ENCODE results near the gene SLC39A11.

DNA sequence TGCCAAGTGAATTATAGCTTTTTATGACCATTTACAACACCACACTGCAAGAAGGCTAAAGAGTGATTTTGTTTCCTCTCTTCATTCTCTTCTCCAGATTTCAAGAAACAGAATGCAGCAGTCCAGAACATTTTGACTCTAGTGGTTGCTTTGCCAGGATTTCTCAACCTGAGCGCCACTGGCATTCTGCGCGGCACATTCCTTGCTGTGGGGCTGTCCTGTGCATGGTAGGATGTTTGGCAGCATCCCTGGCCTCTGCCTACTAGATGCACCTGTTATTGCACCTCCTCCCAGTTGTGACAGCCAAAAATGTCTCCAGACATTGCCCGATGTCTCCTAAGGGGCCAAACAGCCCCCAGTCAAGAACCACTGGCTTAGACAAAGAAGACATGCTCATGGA is 25.7 kb upstream of the SLC39A11 start:
- TF ChIP-seq, protein P1, sequence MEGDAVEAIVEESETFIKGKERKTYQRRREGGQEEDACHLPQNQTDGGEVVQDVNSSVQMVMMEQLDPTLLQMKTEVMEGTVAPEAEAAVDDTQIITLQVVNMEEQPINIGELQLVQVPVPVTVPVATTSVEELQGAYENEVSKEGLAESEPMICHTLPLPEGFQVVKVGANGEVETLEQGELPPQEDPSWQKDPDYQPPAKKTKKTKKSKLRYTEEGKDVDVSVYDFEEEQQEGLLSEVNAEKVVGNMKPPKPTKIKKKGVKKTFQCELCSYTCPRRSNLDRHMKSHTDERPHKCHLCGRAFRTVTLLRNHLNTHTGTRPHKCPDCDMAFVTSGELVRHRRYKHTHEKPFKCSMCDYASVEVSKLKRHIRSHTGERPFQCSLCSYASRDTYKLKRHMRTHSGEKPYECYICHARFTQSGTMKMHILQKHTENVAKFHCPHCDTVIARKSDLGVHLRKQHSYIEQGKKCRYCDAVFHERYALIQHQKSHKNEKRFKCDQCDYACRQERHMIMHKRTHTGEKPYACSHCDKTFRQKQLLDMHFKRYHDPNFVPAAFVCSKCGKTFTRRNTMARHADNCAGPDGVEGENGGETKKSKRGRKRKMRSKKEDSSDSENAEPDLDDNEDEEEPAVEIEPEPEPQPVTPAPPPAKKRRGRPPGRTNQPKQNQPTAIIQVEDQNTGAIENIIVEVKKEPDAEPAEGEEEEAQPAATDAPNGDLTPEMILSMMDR (IDR thresholded peaks at IDR 0.05) = no peak
- TF ChIP-seq POLR2A (IDR thresholded peaks at IDR 0.05) = no peak

Measured in testis (tissue), 2 donors.